Measurements from ENCODE around the gene RARS1. TPM values are rescaled to one million over a fixed set of nuclear protein-coding genes. Genes with fewer than 3 reads are reported as not detected.
"Not testable (repeated sequence)": the region's sequence is repeated elsewhere in the genome, so short reads cannot be mapped to it uniquely, and the experiment has no call there.

RARS1 gene
- total RNA-seq, 1 donor from 2014 or later, result 122 TPM

DNA sequence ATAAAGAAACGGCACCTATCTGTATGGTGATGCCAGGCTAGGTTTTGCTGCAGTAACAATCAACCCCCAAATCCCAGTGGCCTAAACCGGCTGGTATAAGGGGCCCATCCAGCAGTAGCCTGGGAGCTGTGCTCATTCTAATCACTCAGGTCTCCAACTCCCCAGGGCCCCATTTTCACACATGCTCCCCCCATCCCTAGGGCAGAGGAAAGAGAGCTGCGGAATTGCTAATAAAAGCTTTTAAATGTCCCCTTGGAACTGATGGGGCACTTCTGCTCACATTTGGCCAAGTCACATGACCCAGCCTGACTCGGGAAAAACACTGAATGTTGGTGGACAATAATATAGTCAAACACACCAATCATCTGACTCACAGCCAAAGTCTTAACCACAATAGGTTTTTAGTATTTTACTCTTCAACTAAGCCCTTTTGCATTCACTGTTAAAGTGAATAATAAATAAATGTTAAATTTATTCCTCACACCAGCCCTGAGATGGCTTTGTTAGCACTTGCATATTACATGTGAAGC, 44.4 kb downstream of the RARS1 start:
- Histone ChIP-seq H3K36me3 (ENCODE audit: control insufficient read depth, insufficient read depth, low read length) (no peaks in the 10 kb centered on the region), H3K4me3 (ENCODE audit: low read depth, low read length) (no peak overlapping the region), H3K27me3 (ENCODE audit: control insufficient read depth, insufficient read depth, low read length) (peaks cover 13% of the 10 kb centered on the region)
- DNase-seq (ENCODE audit: low read depth), result no peak
- FAIRE-seq, result no peak
- TF ChIP-seq, protein P1, sequence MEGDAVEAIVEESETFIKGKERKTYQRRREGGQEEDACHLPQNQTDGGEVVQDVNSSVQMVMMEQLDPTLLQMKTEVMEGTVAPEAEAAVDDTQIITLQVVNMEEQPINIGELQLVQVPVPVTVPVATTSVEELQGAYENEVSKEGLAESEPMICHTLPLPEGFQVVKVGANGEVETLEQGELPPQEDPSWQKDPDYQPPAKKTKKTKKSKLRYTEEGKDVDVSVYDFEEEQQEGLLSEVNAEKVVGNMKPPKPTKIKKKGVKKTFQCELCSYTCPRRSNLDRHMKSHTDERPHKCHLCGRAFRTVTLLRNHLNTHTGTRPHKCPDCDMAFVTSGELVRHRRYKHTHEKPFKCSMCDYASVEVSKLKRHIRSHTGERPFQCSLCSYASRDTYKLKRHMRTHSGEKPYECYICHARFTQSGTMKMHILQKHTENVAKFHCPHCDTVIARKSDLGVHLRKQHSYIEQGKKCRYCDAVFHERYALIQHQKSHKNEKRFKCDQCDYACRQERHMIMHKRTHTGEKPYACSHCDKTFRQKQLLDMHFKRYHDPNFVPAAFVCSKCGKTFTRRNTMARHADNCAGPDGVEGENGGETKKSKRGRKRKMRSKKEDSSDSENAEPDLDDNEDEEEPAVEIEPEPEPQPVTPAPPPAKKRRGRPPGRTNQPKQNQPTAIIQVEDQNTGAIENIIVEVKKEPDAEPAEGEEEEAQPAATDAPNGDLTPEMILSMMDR (IDR thresholded peaks at IDR 0.05; ENCODE audit: insufficient read depth, low read length, severe bottlenecking), result no peak

DNA sequence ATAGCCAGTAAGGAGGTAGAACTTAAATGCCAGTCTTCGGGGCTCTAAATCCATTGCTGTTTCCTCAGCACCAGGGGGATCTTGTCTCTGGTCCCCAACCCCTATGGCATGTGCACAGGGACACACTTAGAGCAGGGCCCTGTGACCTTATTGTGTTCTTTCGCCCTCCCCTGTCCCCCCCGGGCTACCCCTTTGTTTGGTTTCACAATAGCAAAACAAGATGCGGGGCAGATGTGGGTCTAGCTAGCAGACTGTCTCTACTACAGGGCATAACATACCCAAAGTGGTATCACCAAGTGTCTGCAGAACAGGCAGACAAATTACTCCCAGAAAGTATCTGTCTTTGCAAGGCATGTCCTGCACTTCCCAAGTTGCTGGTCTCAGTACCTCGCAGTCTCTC, 44.9 kb downstream of the RARS1 start:
- DNase-seq (ENCODE audit: low read depth) (no peak), FAIRE-seq (no peak)
- H3K27me3 ChIP-seq (ENCODE audit: control insufficient read depth, insufficient read depth, low read length), result peaks cover 15% of the 10 kb centered on the region
- TF ChIP-seq, protein P1 (IDR thresholded peaks at IDR 0.05; ENCODE audit: insufficient read depth, low read length, severe bottlenecking), result no peak
- no peak overlapping the region for H3K4me3 ChIP-seq (ENCODE audit: low read depth, low read length)
- no peaks in the 10 kb centered on the region for H3K36me3 ChIP-seq (ENCODE audit: control insufficient read depth, insufficient read depth, low read length)

DNA sequence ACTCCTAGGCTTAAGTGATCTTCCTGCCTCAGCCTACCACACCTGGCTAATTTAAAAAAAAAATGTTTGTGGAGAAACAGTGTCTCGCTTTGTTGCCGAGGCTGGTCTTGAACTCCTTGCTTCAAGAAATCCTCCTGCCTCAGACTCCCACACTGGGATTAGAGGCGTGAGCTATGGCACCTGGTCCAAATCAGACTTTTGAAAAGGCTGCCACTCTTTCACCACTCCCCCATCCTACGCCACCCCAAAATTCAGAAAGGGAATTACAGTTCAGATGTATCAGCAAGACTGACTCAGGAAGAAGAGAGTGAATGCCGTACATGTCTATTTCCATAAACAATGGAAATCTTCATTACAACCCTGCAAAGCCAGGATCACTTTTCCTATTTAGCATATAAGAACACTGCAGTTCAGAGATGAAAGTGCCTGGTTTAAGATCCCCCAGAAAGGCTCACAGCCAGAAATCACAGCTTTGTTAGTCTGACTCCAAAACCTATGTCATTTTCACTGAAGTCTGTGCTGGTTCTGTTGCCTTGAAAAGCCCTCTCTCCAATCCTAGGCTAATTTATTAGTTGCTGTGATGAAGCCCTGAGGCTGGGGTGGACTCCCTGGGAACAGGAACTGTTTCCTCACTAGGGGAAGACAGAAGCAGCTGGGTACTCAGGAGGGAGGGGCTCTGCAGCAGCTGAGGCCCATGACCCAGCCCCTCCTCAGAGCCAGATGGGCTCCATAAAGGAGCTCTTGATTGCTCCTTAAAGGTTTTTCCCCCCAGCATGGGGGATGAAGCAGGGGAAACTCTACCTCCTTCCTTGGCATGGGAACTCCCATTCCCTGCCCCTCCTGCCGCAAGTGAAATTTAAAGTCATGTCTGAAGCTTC, 46.0 kb downstream of the RARS1 start:
- TF ChIP-seq, protein P1 (IDR thresholded peaks at IDR 0.05; ENCODE audit: insufficient read depth, low read length, severe bottlenecking), result no peak
- H3K4me3 ChIP-seq (ENCODE audit: low read depth, low read length), result no peak overlapping the region
- peak; percentile 7 for FAIRE-seq
- peaks cover 15% of the 10 kb centered on the region for H3K27me3 ChIP-seq (ENCODE audit: control insufficient read depth, insufficient read depth, low read length)
- no peaks in the 10 kb centered on the region for H3K36me3 ChIP-seq (ENCODE audit: control insufficient read depth, insufficient read depth, low read length)
- DNase-seq (ENCODE audit: low read depth), result no peak

DNA sequence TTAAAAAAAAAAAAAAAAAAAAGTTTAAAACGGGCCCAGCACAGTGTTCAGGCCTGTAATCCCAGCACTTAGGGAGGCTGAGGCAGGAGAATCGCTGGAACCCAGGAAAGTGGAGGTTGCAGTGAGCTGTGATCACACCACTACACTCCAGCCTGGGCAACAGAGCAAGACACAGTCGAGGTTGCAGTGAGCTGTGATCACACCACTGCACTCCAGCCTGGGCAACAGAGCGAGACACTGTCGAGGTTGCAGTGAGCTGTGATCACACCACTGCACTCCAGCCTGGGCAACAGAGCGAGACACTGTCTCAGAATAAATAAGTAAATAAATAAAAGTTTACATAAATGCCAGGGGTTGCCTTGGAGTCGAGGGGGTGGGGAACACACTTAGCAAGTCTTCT, 48.1 kb downstream of the RARS1 start:
- peaks cover 15% of the 10 kb centered on the region for H3K27me3 ChIP-seq (ENCODE audit: control insufficient read depth, insufficient read depth, low read length)
- DNase-seq (ENCODE audit: low read depth); H3K36me3 ChIP-seq (ENCODE audit: control insufficient read depth, insufficient read depth, low read length); FAIRE-seq; H3K4me3 ChIP-seq (ENCODE audit: low read depth, low read length): not testable (repeated sequence)

DNA sequence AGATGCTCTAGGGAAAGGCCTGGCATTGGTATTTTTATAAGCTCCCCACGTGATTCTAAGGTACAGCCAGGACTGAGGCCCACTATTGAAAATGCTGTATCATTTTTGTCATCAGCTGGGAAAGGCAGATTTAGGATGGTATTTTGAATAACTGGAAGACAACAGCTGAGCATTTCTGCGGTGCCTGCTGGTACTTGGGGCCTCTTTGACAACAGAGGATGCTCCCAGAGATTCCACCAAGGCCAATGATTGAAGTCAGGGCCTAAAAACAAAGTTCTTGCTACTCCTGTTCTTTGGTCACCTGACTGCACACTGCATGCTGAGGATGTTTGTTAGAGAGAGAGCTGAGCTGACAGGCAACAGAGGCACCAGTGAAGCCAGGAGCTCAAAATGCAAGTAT, 50.9 kb downstream of the RARS1 start:
- Histone ChIP-seq H3K27me3 (ENCODE audit: control insufficient read depth, insufficient read depth, low read length) (peaks cover 2% of the 10 kb centered on the region), H3K4me3 (ENCODE audit: low read depth, low read length) (no peak overlapping the region), H3K36me3 (ENCODE audit: control insufficient read depth, insufficient read depth, low read length) (no peaks in the 10 kb centered on the region)
- TF ChIP-seq, protein P1 (IDR thresholded peaks at IDR 0.05; ENCODE audit: insufficient read depth, low read length, severe bottlenecking), result no peak
- no peak for DNase-seq (ENCODE audit: low read depth)
- no peak for FAIRE-seq

DNA sequence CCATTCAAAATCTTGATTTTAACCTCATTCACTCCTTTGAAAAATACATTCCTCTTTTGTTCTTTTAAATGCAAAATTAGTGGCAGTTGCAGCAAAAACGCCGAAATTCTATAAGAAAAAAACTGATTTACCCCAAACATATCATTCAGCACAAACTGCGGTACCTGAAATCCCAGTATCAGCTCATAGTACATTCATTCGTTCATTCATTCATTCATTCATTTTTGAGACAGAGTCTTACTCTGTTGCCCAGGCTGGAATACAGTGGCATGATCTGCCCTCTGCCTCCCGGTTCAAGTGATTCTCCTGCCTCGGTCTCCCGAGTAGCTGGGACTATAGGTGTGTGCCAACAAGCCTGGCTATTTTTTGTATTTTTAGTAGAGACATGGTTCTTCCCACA, 63.3 kb downstream of the RARS1 start:
- Histone ChIP-seq H3K36me3 (ENCODE audit: control insufficient read depth, insufficient read depth, low read length) (peaks cover 1% of the 10 kb centered on the region), H3K27me3 (ENCODE audit: control insufficient read depth, insufficient read depth, low read length) (no peaks in the 10 kb centered on the region), H3K4me3 (ENCODE audit: low read depth, low read length) (no peak overlapping the region)
- FAIRE-seq (no peak), DNase-seq (ENCODE audit: low read depth) (no peak)
- TF ChIP-seq, protein P1 (IDR thresholded peaks at IDR 0.05; ENCODE audit: insufficient read depth, low read length, severe bottlenecking), result no peak

Data from bronchial epithelial cell (primary cell).